ELR (cell line): ENCODE measurements around the gene TNKS1BP1.
"Not testable (repeated sequence)": the region's sequence is repeated elsewhere in the genome, so short reads cannot be mapped to it uniquely, and the experiment has no call there.

Experiments
- DNase-seq: peaks from one replicate; pipeline ENCODE4 v3.0.0-alpha.2; 2015; ENCODE audit warnings: low read depth

The TNKS1BP1 gene

GRCh38 chr11:57311109-57311936 is 13.4 kb downstream of the TNKS1BP1 start:
- peak; percentile 96 for DNase-seq

- no peak for DNase-seq
Measured at GRCh38 chr11:57310630-57311086, 14.1 kb downstream of the TNKS1BP1 start.

- DNase-seq: no peak
Measured at GRCh38 chr11:57310091-57310490, 14.7 kb downstream of the TNKS1BP1 start.

- DNase-seq: no peak
Measured at GRCh38 chr11:57309106-57310059, 15.4 kb downstream of the TNKS1BP1 start.

- DNase-seq: no peak
Measured at GRCh38 chr11:57308426-57309060, 16.2 kb downstream of the TNKS1BP1 start.

GRCh38 chr11:57307666-57308270 is 17.0 kb downstream of the TNKS1BP1 start:
- DNase-seq: no peak

GRCh38 chr11:57306940-57307565 is 17.7 kb downstream of the TNKS1BP1 start:
- DNase-seq: no peak

GRCh38 chr11:57306161-57306876 is 18.4 kb downstream of the TNKS1BP1 start:
- no peak for DNase-seq

GRCh38 chr11:57305523-57305922 is 19.2 kb downstream of the TNKS1BP1 start:
- no peak for DNase-seq

- no peak for DNase-seq
Measured at GRCh38 chr11:57303990-57304579, 20.7 kb downstream of the TNKS1BP1 start.

- no peak for DNase-seq
Measured at GRCh38 chr11:57303280-57303989, 21.3 kb downstream of the TNKS1BP1 start.

GRCh38 chr11:57302489-57302888 is 22.3 kb downstream of the TNKS1BP1 start:
- no peak for DNase-seq

- no peak for DNase-seq
Measured at GRCh38 chr11:57301711-57302423, 22.9 kb downstream of the TNKS1BP1 start.

GRCh38 chr11:57300785-57301184 is 24.0 kb downstream of the TNKS1BP1 start:
- no peak for DNase-seq

- no peak for DNase-seq
Measured at GRCh38 chr11:57299150-57299737, 25.5 kb downstream of the TNKS1BP1 start.

GRCh38 chr11:57297221-57297620 is 27.5 kb downstream of the TNKS1BP1 start:
- DNase-seq: no peak

GRCh38 chr11:57296205-57296604 is 28.5 kb downstream of the TNKS1BP1 start:
- not testable (repeated sequence) for DNase-seq
